Endothelial cell (in vitro differentiated cells): ENCODE measurements around the gene CYSLTR2. TPM values are rescaled to one million over a fixed set of nuclear protein-coding genes. Genes with fewer than 3 reads are reported as not detected.

Experiments used
- DNase-seq: peaks from one replicate; pipeline ENCODE4 v3.0.0; 2021; ENCODE audit warnings: low spot score
- H3K27ac Mint-ChIP-seq: one replicate; pipeline ENCODE4 v1.8.0; 2021; ENCODE audit warnings: mixed read lengths, inconsistent platforms; ENCODE audit not compliant: unreplicated experiment
- H3K27me3 Mint-ChIP-seq: one replicate; pipeline ENCODE4 v1.8.0; 2021; ENCODE audit warnings: mild to moderate bottlenecking, moderate library complexity, mixed read lengths, inconsistent platforms; ENCODE audit not compliant: unreplicated experiment
- H3K36me3 Mint-ChIP-seq: one replicate; pipeline ENCODE4 v1.8.0; 2021; ENCODE audit warnings: mild to moderate bottlenecking, low read depth, mixed read lengths, inconsistent platforms; ENCODE audit not compliant: unreplicated experiment
- H3K4me1 Mint-ChIP-seq: one replicate; pipeline ENCODE4 v1.8.0; 2021; ENCODE audit warnings: mild to moderate bottlenecking, mixed read lengths, inconsistent platforms; ENCODE audit not compliant: unreplicated experiment
- H3K4me3 Mint-ChIP-seq: one replicate; pipeline ENCODE4 v1.8.0; 2021; ENCODE audit warnings: mild to moderate bottlenecking, mixed read lengths, inconsistent platforms; ENCODE audit not compliant: unreplicated experiment
- H3K9me3 Mint-ChIP-seq: one replicate; pipeline ENCODE4 v1.8.0; 2021; ENCODE audit warnings: mixed read lengths, inconsistent platforms; ENCODE audit not compliant: unreplicated experiment
- total RNA-seq: library from RNA; stranded (reverse); fragmentation: NEBNext Ultra II Directional; extraction: Animal tissue kit (Norgen Biotek cat#: 25700); gene quantifications from one replicate; pipeline ENCODE4 v1.2.1, GENCODE V29; 2021; ENCODE audit not compliant: unreplicated experiment
- TF ChIP-seq, protein P1 (sequence below): fragments of 200-600 bp; sonication (generic); IDR thresholded peaks from one replicate; pipeline ENCODE4 v1.5.0; 2021; ENCODE audit warnings: antibody characterized with exemption; ENCODE audit not compliant: unreplicated experiment

CYSLTR2 gene
- total RNA-seq, 1 donor from 2014 or later = not detected

DNA sequence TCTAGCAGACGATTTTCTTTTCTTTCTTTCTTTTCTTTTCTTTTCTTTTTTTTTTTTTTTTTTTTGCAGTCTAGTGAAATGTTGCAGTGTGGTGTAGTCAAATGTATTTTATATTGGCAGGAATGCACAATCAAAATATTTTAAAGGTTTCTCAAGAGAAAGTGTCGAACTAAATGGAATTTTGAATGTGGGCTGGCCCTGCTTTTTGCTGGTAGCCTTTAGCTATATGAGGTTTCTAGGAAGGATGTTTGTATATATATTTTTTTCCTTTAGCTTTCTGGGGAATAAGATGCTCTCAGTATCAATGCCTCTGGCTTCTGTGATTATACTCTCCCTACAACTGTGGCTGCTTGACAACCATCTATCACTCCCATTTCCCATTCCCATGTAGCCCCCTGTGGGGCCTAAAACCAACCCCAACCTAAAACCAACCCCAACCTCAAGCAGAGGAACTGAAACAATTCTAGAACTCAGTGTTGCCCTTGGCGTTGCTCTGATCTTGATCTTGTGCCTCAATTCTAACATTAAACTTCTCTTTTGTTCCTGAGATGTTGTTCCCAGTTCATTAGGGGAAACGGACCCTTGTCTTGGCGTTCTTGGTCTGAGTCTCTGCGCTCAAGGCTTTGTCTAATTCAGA is 27.1 kb downstream of the CYSLTR2 start:
- peaks cover 6% of the 10 kb centered on the region for H3K4me1 Mint-ChIP-seq
- DNase-seq = no peak
- H3K27ac Mint-ChIP-seq = no peak overlapping the region
- H3K9me3 Mint-ChIP-seq = no peaks in the 10 kb centered on the region
- no peaks in the 10 kb centered on the region for H3K27me3 Mint-ChIP-seq
- H3K4me3 Mint-ChIP-seq = no peak overlapping the region
- H3K36me3 Mint-ChIP-seq = no peaks in the 10 kb centered on the region
- TF ChIP-seq, protein P1, sequence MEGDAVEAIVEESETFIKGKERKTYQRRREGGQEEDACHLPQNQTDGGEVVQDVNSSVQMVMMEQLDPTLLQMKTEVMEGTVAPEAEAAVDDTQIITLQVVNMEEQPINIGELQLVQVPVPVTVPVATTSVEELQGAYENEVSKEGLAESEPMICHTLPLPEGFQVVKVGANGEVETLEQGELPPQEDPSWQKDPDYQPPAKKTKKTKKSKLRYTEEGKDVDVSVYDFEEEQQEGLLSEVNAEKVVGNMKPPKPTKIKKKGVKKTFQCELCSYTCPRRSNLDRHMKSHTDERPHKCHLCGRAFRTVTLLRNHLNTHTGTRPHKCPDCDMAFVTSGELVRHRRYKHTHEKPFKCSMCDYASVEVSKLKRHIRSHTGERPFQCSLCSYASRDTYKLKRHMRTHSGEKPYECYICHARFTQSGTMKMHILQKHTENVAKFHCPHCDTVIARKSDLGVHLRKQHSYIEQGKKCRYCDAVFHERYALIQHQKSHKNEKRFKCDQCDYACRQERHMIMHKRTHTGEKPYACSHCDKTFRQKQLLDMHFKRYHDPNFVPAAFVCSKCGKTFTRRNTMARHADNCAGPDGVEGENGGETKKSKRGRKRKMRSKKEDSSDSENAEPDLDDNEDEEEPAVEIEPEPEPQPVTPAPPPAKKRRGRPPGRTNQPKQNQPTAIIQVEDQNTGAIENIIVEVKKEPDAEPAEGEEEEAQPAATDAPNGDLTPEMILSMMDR = no peak

- DNase-seq = no peak
- no peak overlapping the region for H3K4me3 Mint-ChIP-seq
- H3K36me3 Mint-ChIP-seq = no peaks in the 10 kb centered on the region
- no peak overlapping the region for H3K27ac Mint-ChIP-seq
- H3K27me3 Mint-ChIP-seq = no peaks in the 10 kb centered on the region
- no peaks in the 10 kb centered on the region for H3K9me3 Mint-ChIP-seq
- H3K4me1 Mint-ChIP-seq = peaks cover 6% of the 10 kb centered on the region
- TF ChIP-seq, protein P1 = no peak
Measured at GRCh38 chr13:48681905-48682304, 28.2 kb downstream of the CYSLTR2 start.

DNA sequence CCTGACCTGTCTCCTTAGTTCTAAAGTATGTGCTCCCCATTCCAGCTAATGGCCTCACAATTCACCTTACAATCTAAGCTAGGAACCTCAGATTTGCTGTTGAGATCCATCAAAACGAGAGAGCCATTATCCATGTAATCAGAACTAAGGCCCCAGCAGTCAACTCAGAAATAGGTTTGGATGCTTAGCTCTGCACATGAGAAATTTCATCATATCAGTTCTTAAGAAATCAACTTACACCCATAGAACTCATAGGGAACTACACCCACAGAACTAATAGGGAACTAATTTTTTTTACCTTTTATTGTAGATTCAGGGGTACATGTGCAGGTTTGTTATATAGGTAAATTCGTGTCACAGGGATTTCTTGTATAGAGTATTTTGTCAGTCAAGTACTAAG is 28.7 kb downstream of the CYSLTR2 start:
- H3K4me1 Mint-ChIP-seq = peaks cover 6% of the 10 kb centered on the region
- TF ChIP-seq, protein P1 = no peak
- no peaks in the 10 kb centered on the region for H3K9me3 Mint-ChIP-seq
- no peak for DNase-seq
- no peaks in the 10 kb centered on the region for H3K27me3 Mint-ChIP-seq
- no peak overlapping the region for H3K27ac Mint-ChIP-seq
- no peaks in the 10 kb centered on the region for H3K36me3 Mint-ChIP-seq
- H3K4me3 Mint-ChIP-seq = no peak overlapping the region

DNA sequence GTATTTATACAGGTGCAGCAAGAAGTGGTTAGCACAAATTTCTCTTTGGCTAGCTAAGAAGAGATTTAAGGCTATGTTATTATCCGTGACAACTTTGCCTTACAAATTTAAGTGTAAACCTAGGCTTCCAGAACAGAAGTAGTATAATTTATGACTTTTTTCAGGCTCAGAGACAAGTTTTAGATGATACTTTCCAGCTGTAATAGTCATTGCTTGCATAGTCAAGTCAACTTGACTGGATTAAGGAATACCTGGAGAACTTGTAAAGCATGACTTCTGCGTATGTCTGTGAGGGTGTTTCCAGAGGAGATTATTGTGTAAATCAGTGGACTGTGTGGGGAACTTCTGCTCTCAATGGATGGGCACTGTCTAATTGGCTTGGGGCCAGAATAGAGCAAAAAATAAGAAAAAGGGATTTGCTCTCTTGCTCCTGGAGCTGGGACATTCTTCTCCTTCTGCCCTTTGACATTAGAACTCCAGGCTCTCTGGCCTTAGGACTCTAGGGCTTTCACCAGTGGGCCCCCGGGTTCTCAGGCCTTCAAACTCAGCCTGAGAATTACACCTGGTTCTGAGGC is 33.0 kb downstream of the CYSLTR2 start:
- TF ChIP-seq, protein P1 = no peak
- Mint-ChIP-seq H3K4me1 (no peaks in the 10 kb centered on the region), H3K36me3 (no peaks in the 10 kb centered on the region), H3K4me3 (no peak overlapping the region), H3K27me3 (peaks cover 1% of the 10 kb centered on the region), H3K9me3 (no peaks in the 10 kb centered on the region), H3K27ac (no peak overlapping the region)
- DNase-seq = no peak

- H3K4me3 Mint-ChIP-seq = no peak overlapping the region
Measured at GRCh38 chr13:48687249-48687648, 33.5 kb downstream of the CYSLTR2 start.

More at GRCh38 chr13:48687249-48687648, 33.5 kb downstream of the CYSLTR2 start:
- peaks cover 1% of the 10 kb centered on the region for H3K27me3 Mint-ChIP-seq
- no peaks in the 10 kb centered on the region for H3K9me3 Mint-ChIP-seq
- no peak overlapping the region for H3K27ac Mint-ChIP-seq
- TF ChIP-seq, protein P1 = no peak
- H3K36me3 Mint-ChIP-seq = no peaks in the 10 kb centered on the region
- DNase-seq = no peak
- no peaks in the 10 kb centered on the region for H3K4me1 Mint-ChIP-seq
